Thoracic aorta (tissue), 2 donors: ENCODE results near the gene TCHP. TPM values are rescaled to one million over a fixed set of nuclear protein-coding genes. Genes with fewer than 3 reads are reported as not detected.
A peak's percentile ranks its signal among the peaks of the same experiment; 100 is the strongest.

Experiments
- ATAC-seq: fragments of 150-250 bp; one replicate; pipeline ENCODE4 v1.8.0; 2017; ENCODE audit warnings: low read depth; ENCODE audit not compliant: insufficient number of reproducible peaks, low FRiP score
- DNase-seq: peaks from one replicate; pipeline ENCODE4 v3.0.0-alpha.2; 2020; ENCODE audit warnings: low spot score
- H3K27ac ChIP-seq, 2 donors: fragments of 200-600 bp; sonication (generic); 1 replicate in 1 of 2; 2 replicates in 1 of 2; pipeline ENCODE4 v1.5.1; 2016; ENCODE audit warnings: mild to moderate bottlenecking in 2 of 2, moderate library complexity in 2 of 2
- H3K27me3 ChIP-seq: fragments of 200-600 bp; sonication (generic); replicated peaks from 2 replicates; pipeline ENCODE4 v1.6.0; 2016; ENCODE audit warnings: mild to moderate bottlenecking; ENCODE audit not compliant: insufficient read depth
- H3K36me3 ChIP-seq: fragments of 200-600 bp; sonication (generic); one replicate; pipeline ENCODE4 v1.5.1; 2016
- H3K4me1 ChIP-seq, 2 donors: fragments of 200-600 bp; sonication (generic); 1 replicate in 1 of 2; 2 replicates in 1 of 2; pipeline versions ENCODE4 v1.5.1 to v1.6.0; 2016; ENCODE audit warnings: low read depth in 2 of 2, mild to moderate bottlenecking in 1 of 2; ENCODE audit not compliant: control insufficient read depth in 1 of 2
- H3K4me3 ChIP-seq: fragments of 200-600 bp; sonication (generic); 2 replicates; pipeline ENCODE4 v1.5.1; 2016; ENCODE audit warnings: mild to moderate bottlenecking
- H3K9me3 ChIP-seq: fragments of 200-600 bp; sonication (generic); 2 replicates; pipeline ENCODE4 v1.5.1; 2016
- total RNA-seq, 2 donors: library from RNA; depleted of rRNA; stranded (reverse); fragments of >200 nt; gene quantifications; one replicate each; pipeline versions ENCODE4 v1.1.0 to v1.2.3, GENCODE V29; 2016
- TF ChIP-seq, protein P1 (sequence below): fragments of 200-600 bp; sonication (generic); IDR thresholded peaks from one replicate; pipeline ENCODE4 v1.5.1; 2019; ENCODE audit warnings: antibody characterized with exemption

TCHP gene
- total RNA-seq, 2 donors from 2014 or later = 13.5 to 36.9 TPM

DNA sequence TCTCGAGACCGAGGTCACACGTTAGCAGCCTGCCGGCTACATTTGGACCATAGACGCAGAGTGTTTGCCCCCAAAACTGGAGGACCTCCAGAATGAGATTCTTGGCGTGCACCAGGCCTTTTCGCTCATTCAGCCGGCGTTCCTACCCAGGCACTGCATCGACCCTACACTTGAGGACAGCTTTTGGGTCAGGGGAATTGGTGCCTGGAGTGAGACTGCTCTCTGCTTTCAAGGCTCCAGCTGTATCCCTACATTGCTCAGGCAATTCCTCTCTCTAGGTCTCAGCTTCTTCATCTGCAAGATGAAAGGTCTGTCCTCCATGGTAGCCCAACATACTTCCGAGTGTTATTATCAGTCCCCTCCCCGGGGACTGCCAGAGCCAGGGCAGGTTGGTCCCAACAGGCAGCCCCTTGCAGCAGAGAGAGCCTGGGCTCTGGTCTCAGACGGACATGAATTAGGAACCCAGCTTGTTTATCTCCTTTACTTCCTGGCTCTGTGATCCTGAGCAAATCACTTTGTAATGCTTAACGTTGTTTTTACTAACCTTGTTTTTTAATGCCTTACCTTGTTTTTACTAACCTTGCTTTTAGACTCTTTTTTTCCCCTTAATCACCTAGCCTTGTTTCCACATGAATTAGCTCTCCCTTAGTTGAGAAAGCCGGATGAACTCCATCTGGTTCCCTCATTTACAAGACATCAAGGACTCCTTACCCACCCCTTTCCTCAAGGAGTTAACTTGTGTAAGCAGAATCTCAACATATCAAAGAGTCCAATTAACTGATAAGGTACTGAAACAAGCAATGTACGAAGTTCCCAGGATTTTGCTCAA, 892 bp downstream of the TCHP start:
- peaks cover 8 to 17% of the 10 kb centered on the region in 2 donors for H3K4me1 ChIP-seq
- ATAC-seq (no peak), DNase-seq (no peak)
- H3K27ac ChIP-seq = peak overlapping the region; percentile 45 to 68
- no peaks in the 10 kb centered on the region for H3K27me3 ChIP-seq
- peaks cover 27% of the 10 kb centered on the region for H3K36me3 ChIP-seq
- H3K9me3 ChIP-seq = no peaks in the 10 kb centered on the region
- TF ChIP-seq, protein P1, sequence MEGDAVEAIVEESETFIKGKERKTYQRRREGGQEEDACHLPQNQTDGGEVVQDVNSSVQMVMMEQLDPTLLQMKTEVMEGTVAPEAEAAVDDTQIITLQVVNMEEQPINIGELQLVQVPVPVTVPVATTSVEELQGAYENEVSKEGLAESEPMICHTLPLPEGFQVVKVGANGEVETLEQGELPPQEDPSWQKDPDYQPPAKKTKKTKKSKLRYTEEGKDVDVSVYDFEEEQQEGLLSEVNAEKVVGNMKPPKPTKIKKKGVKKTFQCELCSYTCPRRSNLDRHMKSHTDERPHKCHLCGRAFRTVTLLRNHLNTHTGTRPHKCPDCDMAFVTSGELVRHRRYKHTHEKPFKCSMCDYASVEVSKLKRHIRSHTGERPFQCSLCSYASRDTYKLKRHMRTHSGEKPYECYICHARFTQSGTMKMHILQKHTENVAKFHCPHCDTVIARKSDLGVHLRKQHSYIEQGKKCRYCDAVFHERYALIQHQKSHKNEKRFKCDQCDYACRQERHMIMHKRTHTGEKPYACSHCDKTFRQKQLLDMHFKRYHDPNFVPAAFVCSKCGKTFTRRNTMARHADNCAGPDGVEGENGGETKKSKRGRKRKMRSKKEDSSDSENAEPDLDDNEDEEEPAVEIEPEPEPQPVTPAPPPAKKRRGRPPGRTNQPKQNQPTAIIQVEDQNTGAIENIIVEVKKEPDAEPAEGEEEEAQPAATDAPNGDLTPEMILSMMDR = no peak
- H3K4me3 ChIP-seq = peak overlapping the region; percentile 81

DNA sequence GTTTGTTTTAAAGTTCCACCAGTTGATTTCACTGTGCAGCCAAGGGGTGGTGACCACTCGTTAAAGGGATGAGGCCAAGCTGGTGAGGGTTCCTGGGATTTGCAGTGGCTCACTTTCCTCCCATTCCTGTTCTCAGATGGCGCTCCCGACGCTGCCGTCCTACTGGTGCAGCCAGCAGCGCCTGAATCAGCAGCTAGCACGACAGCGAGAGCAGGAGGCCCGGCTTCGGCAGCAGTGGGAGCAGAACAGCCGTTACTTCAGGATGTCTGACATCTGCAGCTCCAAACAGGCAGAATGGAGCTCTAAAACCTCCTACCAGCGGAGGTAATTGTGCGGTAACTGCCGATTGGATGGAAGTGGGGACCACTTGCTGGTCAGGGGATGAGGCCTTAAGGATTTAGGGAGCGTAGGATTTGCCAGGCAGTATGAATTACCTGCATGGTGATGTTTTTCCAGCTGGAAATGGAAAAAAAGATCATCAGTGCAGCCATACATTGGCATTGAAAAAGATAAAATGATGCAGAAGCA, 2.9 kb downstream of the TCHP start:
- peaks cover 45% of the 10 kb centered on the region for H3K36me3 ChIP-seq
- TF ChIP-seq, protein P1 = no peak
- H3K27ac ChIP-seq = no peak overlapping the region
- H3K4me1 ChIP-seq = peaks cover 8 to 17% of the 10 kb centered on the region in 2 donors
- DNase-seq = no peak
- H3K27me3 ChIP-seq = no peaks in the 10 kb centered on the region
- no peaks in the 10 kb centered on the region for H3K9me3 ChIP-seq
- no peak overlapping the region for H3K4me3 ChIP-seq
- no peak for ATAC-seq

DNA sequence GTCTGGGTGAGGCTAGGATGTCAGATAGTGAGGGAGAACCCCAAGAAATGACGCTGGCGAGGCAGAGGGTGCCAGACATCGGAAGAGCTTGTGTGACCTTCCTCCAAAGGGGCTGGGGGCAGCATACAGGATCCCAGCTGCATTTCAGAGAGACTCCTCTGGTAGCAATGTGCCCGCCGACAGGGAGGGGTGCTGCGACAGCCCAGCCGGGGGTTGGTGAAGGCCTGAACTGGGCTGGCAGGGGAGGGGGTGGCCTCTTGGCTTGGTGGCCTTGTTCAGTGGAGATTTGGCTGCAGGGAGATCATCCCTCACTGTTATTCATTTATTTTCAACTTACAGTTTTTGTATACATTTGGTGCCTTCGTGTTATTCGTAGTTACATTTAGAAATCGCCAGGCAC, 5.2 kb downstream of the TCHP start:
- DNase-seq (no peak), ATAC-seq (no peak)
- TF ChIP-seq, protein P1 = no peak
- H3K4me3 ChIP-seq = no peak overlapping the region
- H3K27me3 ChIP-seq = no peaks in the 10 kb centered on the region
- H3K9me3 ChIP-seq = no peaks in the 10 kb centered on the region
- H3K4me1 ChIP-seq = peaks cover 8 to 11% of the 10 kb centered on the region in 2 donors
- H3K36me3 ChIP-seq = peaks cover 52% of the 10 kb centered on the region
- no peak overlapping the region for H3K27ac ChIP-seq

DNA sequence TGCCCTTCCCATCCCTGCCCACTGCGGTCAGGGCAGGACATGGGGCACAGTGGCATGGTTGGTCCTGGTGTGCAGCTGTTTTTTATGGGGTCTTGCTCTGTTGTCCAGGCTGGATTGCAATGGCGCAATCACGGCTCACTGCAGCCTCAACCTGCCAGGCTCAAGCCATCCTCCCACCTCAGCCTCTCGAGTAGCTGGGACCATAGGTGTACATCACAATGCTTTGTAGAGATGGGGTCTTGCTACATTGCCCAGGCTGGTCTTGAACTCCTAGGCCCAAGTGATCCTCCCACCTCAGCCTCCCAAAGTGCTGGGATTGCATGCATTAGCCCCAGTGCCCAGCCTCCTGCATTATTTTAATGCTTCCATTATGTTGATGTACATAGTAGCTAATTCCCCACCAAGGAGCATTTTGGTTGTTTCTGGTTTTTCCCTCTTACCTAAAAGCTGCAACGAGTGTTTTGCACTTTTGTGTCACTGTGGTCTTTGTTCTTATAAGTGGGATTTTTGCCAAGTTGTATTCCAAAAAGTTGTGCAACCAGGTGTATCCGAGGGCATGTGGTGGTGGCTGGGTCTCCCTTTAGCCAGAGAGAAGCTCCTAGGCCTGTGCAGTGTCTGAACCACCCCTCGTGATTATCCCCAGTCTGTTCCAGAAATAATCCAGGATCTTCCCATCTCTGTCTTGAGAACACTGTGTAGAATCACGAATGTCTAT, 10.3 kb downstream of the TCHP start:
- peaks cover 49% of the 10 kb centered on the region for H3K36me3 ChIP-seq
- H3K27ac ChIP-seq = no peak overlapping the region
- no peak for ATAC-seq
- no peak overlapping the region for H3K4me3 ChIP-seq
- H3K4me1 ChIP-seq = no peaks in the 10 kb centered on the region
- TF ChIP-seq, protein P1 = no peak
- no peaks in the 10 kb centered on the region for H3K27me3 ChIP-seq
- no peaks in the 10 kb centered on the region for H3K9me3 ChIP-seq
- no peak for DNase-seq

DNA sequence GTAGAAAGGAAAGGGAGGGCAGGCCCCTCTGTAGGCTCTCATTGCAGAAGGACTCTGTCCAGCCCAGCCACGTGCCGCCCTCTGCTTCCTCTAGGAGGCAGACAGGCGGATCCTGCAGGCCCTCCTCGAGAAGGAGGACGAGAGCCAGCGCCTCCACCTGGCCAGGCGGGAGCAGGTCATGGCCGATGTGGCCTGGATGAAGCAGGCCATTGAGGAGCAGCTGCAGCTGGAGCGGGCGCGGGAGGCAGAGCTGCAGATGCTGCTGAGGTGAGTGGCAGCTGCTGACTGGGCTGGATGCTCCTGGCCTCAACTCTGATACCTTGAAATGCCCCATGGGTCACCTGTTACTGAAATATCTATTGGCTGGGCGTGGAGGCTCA, 10.9 kb downstream of the TCHP start:
- ATAC-seq (no peak), DNase-seq (no peak)
- peaks cover 49% of the 10 kb centered on the region for H3K36me3 ChIP-seq
- H3K27me3 ChIP-seq = no peaks in the 10 kb centered on the region
- no peaks in the 10 kb centered on the region for H3K4me1 ChIP-seq
- no peak overlapping the region for H3K27ac ChIP-seq
- TF ChIP-seq, protein P1 = no peak
- no peaks in the 10 kb centered on the region for H3K9me3 ChIP-seq
- H3K4me3 ChIP-seq = no peak overlapping the region
